ENCODE results near the gene NSDHL. TPM values are rescaled to one million over a fixed set of nuclear protein-coding genes. Genes with fewer than 3 reads are reported as not detected.

NSDHL gene
- total and polyA plus RNA-seq, 2 of the 13 experiments (the other 11 are each of a cell fraction or from before 2014, with no cell fraction given) = 26.2 to 49.3 TPM

DNA sequence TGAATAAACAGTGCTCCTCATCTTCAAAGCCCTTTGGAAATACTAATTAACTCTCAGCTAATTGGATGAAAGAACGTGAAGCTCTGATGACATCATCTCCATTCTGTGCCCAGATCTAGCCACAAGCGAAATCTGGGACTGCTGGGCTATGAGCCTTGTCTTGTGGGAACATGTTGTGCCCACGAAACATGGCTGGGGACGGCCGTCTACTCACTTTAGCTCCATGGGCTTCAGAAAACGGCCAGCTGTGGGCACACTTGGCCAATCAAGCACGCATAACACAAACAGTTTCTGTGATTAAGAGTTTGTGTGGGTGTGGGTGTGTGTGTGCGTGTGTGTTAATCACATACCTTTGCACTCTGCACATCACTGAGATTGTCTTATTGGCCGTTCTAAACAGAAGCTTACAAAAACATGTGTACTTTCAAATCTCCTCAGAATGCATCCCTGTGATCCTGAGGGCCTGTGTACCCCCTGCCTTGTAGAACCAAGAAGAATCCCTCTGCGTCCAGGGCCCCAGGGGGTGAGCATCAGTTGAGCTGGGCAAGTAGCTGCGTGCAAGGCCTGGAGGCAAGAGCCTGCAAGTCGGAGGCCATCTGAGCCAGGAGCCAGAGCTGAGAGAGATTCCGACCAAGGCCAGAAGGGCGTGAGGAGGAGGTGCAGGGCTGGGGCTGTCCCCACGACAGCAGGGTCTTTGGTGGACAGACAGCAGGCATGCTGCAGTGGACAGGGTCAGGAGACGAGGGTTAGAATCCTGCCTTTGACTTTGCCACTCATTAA, 48.3 kb downstream of the NSDHL start:
- Histone ChIP-seq H3K27ac (ENCODE audit: extremely low read length, insufficient read depth, low read length) (no peak overlapping the region), H3K4me3 (replicated peaks in 1 of 3; ENCODE audit: insufficient read depth in 1 of 3, low read depth in 2 of 3, low read length in 3 of 3) (no peak overlapping the region), H4K20me1 (ENCODE audit: insufficient read depth, low read length) (no peaks in the 10 kb centered on the region), H3K79me2 (ENCODE audit: insufficient read depth, low read length) (no peaks in the 10 kb centered on the region), H3K4me1 (ENCODE audit: insufficient read depth, low read length) (peaks cover 15% of the 10 kb centered on the region), H2AFZ (ENCODE audit: low read length) (no peak overlapping the region), H3K9me3 (ENCODE audit: low read length) (no peaks in the 10 kb centered on the region), H3K36me3 (replicated peaks in 1 of 2; ENCODE audit: control insufficient read depth in 1 of 2, insufficient read depth in 2 of 2, low read length in 2 of 2) (no peaks in the 10 kb centered on the region), H3K27me3 (ENCODE audit: control insufficient read depth in 1 of 2, insufficient read depth in 2 of 2, low read length in 2 of 2) (peaks cover 1 to 5% of the 10 kb centered on the region in 2 experiments; a peak in 2 of 5 replicates), H3K9ac (ENCODE audit: insufficient read depth, low read depth, low read length) (no peak overlapping the region), H3K4me2 (ENCODE audit: low read depth, low read length) (no peak overlapping the region)
- ChIA-PET CTCF (ENCODE audit: low intra/inter-chr PET ratio, low total read pairs) (no interaction called here), POLR2A (no interaction called here)
- ATAC-seq (no peak), DNase-seq (ENCODE audit: low spot score) (no peak), FAIRE-seq (no peak)
- in situ Hi-C loops (cut with HindIII; ENCODE audit: extremely low pct_ligation_motif_present, low pct_unique_long_range_greater_than_20kb) (no loop called here), intact Hi-C loops (cut with micrococcal nuclease; ENCODE audit: unreplicated experiment) (no loop called here)
- 57% methylated on average over 1 of the region's 16 CpGs for WGBS (ENCODE audit: low lambda C conversion rate)
- TF ChIP-seq NFE2L1 (CRISPR knock-in tag; IDR thresholded peaks at IDR 0.05; ENCODE audit: borderline replicate concordance) = no peak
- TF ChIP-seq ATF7 (IDR thresholded peaks at IDR 0.05) = peak; percentile 58
- no peak for TF ChIP-seq ATF7 (CRISPR knock-in tag; IDR thresholded peaks at IDR 0.05)
- BruUV-seq (replicated peaks) = no TSS peak

GRCh38 chrX:152881289-152881688, 50.4 kb downstream of the NSDHL start:
- TF ChIP-seq MAFK (conservative IDR thresholded peaks at IDR 0.05 in 1 of 2, IDR thresholded peaks at IDR 0.05 in 1 of 2; ENCODE audit: low read length in 2 of 2) (peak; percentile 49 to 57; a peak in 3 of 4 replicates), ARHGAP35 (CRISPR knock-in tag; IDR thresholded peaks at IDR 0.05; ENCODE audit: borderline replicate concordance) (no peak)
- FAIRE-seq (no peak), ATAC-seq (no peak), DNase-seq (ENCODE audit: low spot score) (no peak)
- no peaks in the 10 kb centered on the region for H3K79me2 ChIP-seq (ENCODE audit: insufficient read depth, low read length)
- no peak overlapping the region for H3K9ac ChIP-seq (ENCODE audit: insufficient read depth, low read depth, low read length)
- BruUV-seq (replicated peaks) = no TSS peak
- in situ Hi-C loops (cut with HindIII; ENCODE audit: extremely low pct_ligation_motif_present, low pct_unique_long_range_greater_than_20kb) (no loop called here), intact Hi-C loops (cut with micrococcal nuclease; ENCODE audit: unreplicated experiment) (no loop called here)
- ChIA-PET CTCF (ENCODE audit: low intra/inter-chr PET ratio, low total read pairs) (no interaction called here), POLR2A (no interaction called here)
- peaks cover 1 to 5% of the 10 kb centered on the region in 2 experiments; a peak in 2 of 5 replicates for H3K27me3 ChIP-seq (ENCODE audit: control insufficient read depth in 1 of 2, insufficient read depth in 2 of 2, low read length in 2 of 2)
- no peak overlapping the region for H3K27ac ChIP-seq (ENCODE audit: extremely low read length, insufficient read depth, low read length)
- no peak overlapping the region for H2AFZ ChIP-seq (ENCODE audit: low read length)
- peaks cover 15% of the 10 kb centered on the region for H3K4me1 ChIP-seq (ENCODE audit: insufficient read depth, low read length)
- H3K4me3 ChIP-seq (replicated peaks in 1 of 3; ENCODE audit: insufficient read depth in 1 of 3, low read depth in 2 of 3, low read length in 3 of 3) = no peak overlapping the region
- WGBS (ENCODE audit: low lambda C conversion rate) = 0% methylated on average over 1 of the region's 2 CpGs
- H3K36me3 ChIP-seq (replicated peaks in 1 of 2; ENCODE audit: control insufficient read depth in 1 of 2, insufficient read depth in 2 of 2, low read length in 2 of 2) = no peaks in the 10 kb centered on the region
- H3K4me2 ChIP-seq (ENCODE audit: low read depth, low read length) = no peak overlapping the region
- H3K9me3 ChIP-seq (ENCODE audit: low read length) = no peaks in the 10 kb centered on the region
- H4K20me1 ChIP-seq (ENCODE audit: insufficient read depth, low read length) = no peaks in the 10 kb centered on the region

Data from HepG2 (cell line).